GM10248 (cell line): ENCODE results near the gene SDK2.

Experiments used
- CTCF ChIA-PET: fragments of 300-600 bp; sonication (Branson Sonifier 250); formaldehyde crosslinking; extraction: SDS; loops from one replicate; lab custom pipeline; 2021; ENCODE audit warnings: antibody characterized with exemption; lab: Yijun Ruan, JAX
- POLR2A ChIA-PET: fragments of 350-650 bp; sonication (Branson Sonifier 250); formaldehyde crosslinking; extraction: SDS; loops from one replicate; lab custom pipeline; 2020; ENCODE audit warnings: antibody characterized with exemption; lab: Yijun Ruan, JAX
- DNase-seq: peaks from one replicate; pipeline ENCODE4 v3.0.0; 2012; ENCODE audit errors: extremely low spot score
- TF ChIP-seq, protein P1 (sequence below): IDR thresholded peaks from 2 replicates; pipeline ENCODE4 v1.5.1; 2012; ENCODE audit warnings: mild to moderate bottlenecking, low read depth; ENCODE audit errors: extremely low read depth, missing control alignments, control extremely low read depth

The SDK2 gene

DNA sequence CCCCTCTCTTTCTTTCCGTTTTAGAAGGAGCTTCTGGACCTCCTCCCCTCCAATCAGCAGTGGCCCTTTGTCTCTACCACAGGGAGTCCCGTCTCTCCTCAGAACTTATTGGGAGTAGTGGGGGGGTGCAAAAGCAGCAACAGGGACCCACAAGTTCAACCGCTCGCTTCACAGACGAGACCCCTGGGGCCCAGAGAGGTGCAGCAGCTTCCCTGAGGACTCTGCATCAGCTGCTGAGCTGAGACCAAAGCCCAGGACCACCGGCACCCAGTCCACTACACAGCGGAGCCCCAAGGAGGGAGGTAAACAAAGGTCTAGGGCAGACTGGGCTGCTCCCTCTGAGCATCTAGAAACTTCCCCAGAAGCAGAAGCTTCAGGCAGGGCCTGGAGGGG is 123.9 kb downstream of the SDK2 start:
- TF ChIP-seq, protein P1, sequence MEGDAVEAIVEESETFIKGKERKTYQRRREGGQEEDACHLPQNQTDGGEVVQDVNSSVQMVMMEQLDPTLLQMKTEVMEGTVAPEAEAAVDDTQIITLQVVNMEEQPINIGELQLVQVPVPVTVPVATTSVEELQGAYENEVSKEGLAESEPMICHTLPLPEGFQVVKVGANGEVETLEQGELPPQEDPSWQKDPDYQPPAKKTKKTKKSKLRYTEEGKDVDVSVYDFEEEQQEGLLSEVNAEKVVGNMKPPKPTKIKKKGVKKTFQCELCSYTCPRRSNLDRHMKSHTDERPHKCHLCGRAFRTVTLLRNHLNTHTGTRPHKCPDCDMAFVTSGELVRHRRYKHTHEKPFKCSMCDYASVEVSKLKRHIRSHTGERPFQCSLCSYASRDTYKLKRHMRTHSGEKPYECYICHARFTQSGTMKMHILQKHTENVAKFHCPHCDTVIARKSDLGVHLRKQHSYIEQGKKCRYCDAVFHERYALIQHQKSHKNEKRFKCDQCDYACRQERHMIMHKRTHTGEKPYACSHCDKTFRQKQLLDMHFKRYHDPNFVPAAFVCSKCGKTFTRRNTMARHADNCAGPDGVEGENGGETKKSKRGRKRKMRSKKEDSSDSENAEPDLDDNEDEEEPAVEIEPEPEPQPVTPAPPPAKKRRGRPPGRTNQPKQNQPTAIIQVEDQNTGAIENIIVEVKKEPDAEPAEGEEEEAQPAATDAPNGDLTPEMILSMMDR = no peak
- DNase-seq = no peak
- ChIA-PET POLR2A (no interaction called here), CTCF (no interaction called here)

DNA sequence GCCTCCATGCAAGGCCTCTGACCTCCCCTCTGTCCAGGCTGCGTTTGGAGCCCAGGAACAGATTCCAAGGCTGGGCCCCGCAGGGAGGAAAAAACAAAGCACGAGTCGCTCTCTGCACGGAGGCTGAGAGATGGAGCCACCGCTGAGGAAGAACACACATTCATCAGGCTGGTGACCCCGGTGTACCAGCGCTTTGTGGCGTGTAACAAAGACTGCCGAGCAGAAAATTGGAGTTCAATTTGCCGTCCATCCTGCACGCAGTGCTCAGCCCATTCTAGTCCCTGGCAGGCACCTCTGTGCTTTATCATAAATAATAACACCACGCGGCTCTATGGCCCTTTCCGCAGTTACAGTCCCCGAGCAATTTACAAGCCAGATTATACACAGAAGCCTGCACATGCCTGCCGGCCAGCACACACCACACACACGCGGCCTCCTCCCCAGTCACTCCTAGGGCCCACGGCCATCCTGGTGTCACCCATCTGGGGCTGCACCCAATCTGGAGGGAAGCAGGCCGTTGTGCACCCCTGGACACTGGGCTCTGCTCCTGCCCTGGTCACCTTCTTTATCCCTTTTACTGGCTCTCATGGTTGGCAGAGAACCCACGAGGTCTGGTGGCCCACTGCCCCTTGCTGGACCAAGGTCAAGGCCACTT is 124.4 kb downstream of the SDK2 start:
- POLR2A ChIA-PET = no interaction called here
- TF ChIP-seq, protein P1 = no peak
- DNase-seq = no peak
- CTCF ChIA-PET = no interaction called here

DNA sequence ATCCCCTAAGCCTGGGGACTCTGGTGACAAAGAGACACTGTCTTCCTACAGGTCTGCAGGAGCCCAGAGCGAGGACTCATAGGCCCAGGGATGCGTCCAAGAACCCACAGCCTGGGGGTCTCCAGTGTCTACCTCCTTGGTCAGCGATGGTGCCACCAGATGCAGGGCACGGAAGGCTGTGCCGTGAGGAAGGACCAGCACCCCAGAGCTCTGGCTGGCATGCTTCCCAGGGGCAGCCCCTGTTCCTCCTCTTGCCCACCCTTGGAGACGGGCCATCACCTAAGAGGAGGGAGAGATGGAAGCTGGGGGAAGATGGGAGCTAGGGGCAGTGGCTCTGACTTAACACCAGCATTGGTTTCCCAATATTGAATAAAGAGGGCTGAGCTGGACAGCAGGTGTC is 125.2 kb downstream of the SDK2 start:
- ChIA-PET POLR2A (no interaction called here), CTCF (no interaction called here)
- DNase-seq = no peak
- TF ChIP-seq, protein P1 = no peak

DNA sequence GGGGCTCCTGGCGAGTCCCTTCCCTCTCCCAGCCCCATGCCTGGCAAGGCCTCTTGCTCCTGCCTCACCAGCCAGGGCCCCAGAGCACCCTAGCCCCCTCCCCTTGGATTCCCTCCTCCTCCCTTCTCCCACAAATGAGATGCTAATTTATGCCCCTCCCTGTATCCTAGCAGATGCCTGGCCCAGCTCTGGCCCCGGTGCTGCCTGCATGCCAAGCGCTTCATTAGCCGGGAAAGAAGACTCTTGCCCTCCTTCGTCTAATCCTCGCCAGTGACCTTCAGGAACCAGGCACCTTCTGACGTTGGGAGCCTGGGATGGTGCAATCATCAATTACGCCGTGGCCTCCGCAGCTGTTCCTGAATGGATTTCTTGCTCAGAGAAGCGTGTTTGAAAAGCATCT is 127.8 kb downstream of the SDK2 start:
- DNase-seq = no peak
- ChIA-PET POLR2A (no interaction called here), CTCF (interaction anchor here (1.2 kb wide), 1 partner anchor 14 kb away, joined by 3 read pairs; no protein-coding TSS in a partner anchor)
- TF ChIP-seq, protein P1 = no peak

DNA sequence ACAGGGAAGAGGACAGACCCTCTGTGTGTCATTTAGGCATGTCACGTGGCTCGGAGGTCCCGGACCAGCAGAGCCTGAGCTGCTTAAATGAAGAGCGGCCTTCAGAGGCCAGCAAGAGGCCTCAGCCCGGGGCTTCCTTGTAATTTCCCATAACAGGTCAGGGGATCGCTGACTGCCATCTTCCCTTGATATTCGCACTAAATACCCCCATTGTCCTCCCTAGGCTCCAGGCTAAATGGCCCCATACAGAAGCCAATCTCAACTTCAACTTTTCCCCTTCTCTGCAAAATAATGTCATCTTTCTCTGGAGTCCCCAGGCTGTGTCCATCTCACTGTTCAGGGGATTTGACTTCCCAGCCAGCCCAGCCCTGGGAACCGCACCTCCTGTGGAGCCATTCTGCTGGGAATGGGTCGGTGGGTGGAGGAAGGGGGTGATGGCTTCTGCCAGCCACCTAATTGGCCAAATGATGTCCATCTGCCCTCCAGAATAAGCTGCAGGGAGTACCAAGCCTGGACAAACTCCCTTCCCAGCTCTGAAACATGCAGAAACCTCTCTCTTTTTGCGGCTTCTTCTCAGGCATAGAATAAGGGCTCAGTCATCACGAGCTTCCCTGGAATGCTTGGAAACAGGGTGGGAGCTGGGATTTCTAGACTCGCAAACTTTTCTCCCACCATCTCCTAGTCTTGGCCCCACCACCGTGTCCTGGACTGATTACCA is 129.9 kb downstream of the SDK2 start:
- POLR2A ChIA-PET = no interaction called here
- CTCF ChIA-PET = interaction anchor here (1.0 kb wide), 1 partner anchor 14 kb away, joined by 3 read pairs; no protein-coding TSS in a partner anchor
- TF ChIP-seq, protein P1 = no peak
- DNase-seq = no peak

DNA sequence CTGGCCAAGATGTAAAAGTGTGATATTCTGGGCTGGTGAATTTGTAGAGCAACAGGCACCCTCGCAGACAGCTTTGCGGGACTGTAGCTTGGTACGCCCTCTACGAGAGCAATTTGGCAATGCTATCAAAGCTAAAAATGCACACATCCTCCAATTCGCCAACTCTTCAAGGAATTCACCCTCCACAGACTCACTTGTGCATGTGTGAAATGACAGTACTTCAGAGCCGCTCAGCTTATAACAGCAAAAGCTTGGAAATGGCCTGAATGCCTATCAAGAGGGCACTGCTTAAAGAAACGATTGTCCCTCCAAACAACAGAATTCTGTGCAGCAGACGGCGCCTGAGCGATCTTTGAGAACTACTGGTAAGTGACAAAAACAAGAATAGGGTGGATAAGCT is 130.8 kb downstream of the SDK2 start:
- TF ChIP-seq, protein P1 = no peak
- CTCF ChIA-PET = interaction anchor here (1.0 kb wide), 1 partner anchor 15 kb away, joined by 3 read pairs; no protein-coding TSS in a partner anchor
- DNase-seq = no peak
- POLR2A ChIA-PET = no interaction called here
